Mucosa of descending colon (tissue), 3 donors: Measurements from ENCODE around the gene OR9Q1. TPM values are rescaled to one million over a fixed set of nuclear protein-coding genes. Genes with fewer than 3 reads are reported as not detected.

ENCODE experiments used
- ATAC-seq: fragments of 200-7000 bp; cut with Tn5 transposase; one replicate; pipeline ENCODE4 v1.9.1; 2020; ENCODE audit warnings: mild to moderate bottlenecking, moderate library complexity
- DNase-seq, 3 donors: peaks; one replicate each; pipeline ENCODE4 v3.0.0-alpha.2; 2020
- H3K36me3 ChIP-seq: fragments of 200-600 bp; one replicate; pipeline ENCODE4 v1.8.0; 2021; ENCODE audit warnings: low read depth, mild to moderate bottlenecking
- H3K4me1 ChIP-seq: fragments of 200-600 bp; one replicate; pipeline ENCODE4 v1.8.0; 2021; ENCODE audit warnings: low read depth, mild to moderate bottlenecking
- H3K4me3 ChIP-seq: fragments of 200-600 bp; one replicate; pipeline ENCODE4 v1.8.0; 2021; ENCODE audit warnings: mild to moderate bottlenecking
- H3K9me3 ChIP-seq: fragments of 200-600 bp; one replicate; pipeline ENCODE4 v1.8.0; 2021; ENCODE audit warnings: mild to moderate bottlenecking
- CTCF ChIP-seq: fragments of 200-600 bp; IDR thresholded peaks from one replicate; pipeline ENCODE4 v1.8.0; 2022; ENCODE audit warnings: antibody characterized with exemption, mild to moderate bottlenecking
- intact Hi-C, 2 donors: fragments of 100-400 bp; cut with DNase I in 1 of 2; cut with micrococcal nuclease in 1 of 2; formaldehyde crosslinking; loops; one replicate each; pipeline versions ENCODE4 v1.11.0 to v1.11.1; 2022; cut with DNase I, micrococcal nuclease
- total RNA-seq, 3 donors: library from RNA; stranded (reverse); fragmentation: NEBNext Ultra II Directional in 2 of 3; extraction: Animal tissue kit (Norgen Biotek cat#: 25700) in 2 of 3; gene quantifications; one replicate each; pipeline versions ENCODE4 v1.2.1 to v1.2.4, GENCODE V29; 2021 to 2023
- donor health status: DM: no; HTN: no; CAD: no; lungs with moderate emphysema.
- donor health status: DM: no; HTN: no; CAD: no.
- donor health status: DM: no; HTN: yes; CAD: no.

OR9Q1 gene
- total RNA-seq, 3 donors from 2014 or later, result not detected

GRCh38 chr11:58216476-58216875 is 192.8 kb downstream of the OR9Q1 start:
- Histone ChIP-seq H3K4me3 (no peak overlapping the region), H3K36me3 (no peaks in the 10 kb centered on the region), H3K9me3 (no peaks in the 10 kb centered on the region), H3K4me1 (no peaks in the 10 kb centered on the region)
- DNase-seq, result no peak
- intact Hi-C loops, result no loop called here
- TF ChIP-seq CTCF, result no peak
- ATAC-seq, result no peak

- Histone ChIP-seq H3K4me1 (no peaks in the 10 kb centered on the region), H3K4me3 (no peak overlapping the region), H3K9me3 (no peaks in the 10 kb centered on the region), H3K36me3 (no peaks in the 10 kb centered on the region)
- ATAC-seq (no peak), DNase-seq (no peak)
- intact Hi-C loops, result no loop called here
- TF ChIP-seq CTCF, result no peak
Measured at GRCh38 chr11:58222721-58223120, 199.0 kb downstream of the OR9Q1 start.

- TF ChIP-seq CTCF, result no peak
- no peaks in the 10 kb centered on the region for H3K36me3 ChIP-seq
- no peaks in the 10 kb centered on the region for H3K4me1 ChIP-seq
- DNase-seq (no peak), ATAC-seq (no peak)
- no peaks in the 10 kb centered on the region for H3K9me3 ChIP-seq
- intact Hi-C loops, result no loop called here
- no peak overlapping the region for H3K4me3 ChIP-seq
Measured at GRCh38 chr11:58227956-58228615, 204.4 kb downstream of the OR9Q1 start.

Other genes starting within 250 kb of the OR9Q1 start
- gene OR6Q1, start 7.1 kb downstream of the OR9Q1 start, total RNA-seq, result not detected
- not detected for gene OR9I1, start 101.6 kb downstream of the OR9Q1 start, total RNA-seq
- gene OR9Q2, start 165.2 kb downstream of the OR9Q1 start, total RNA-seq, result not detected
- not detected for gene OR1S2, start 180.3 kb downstream of the OR9Q1 start, total RNA-seq
- gene OR1S1, start 188.8 kb downstream of the OR9Q1 start, total RNA-seq, result not detected
- not detected for gene OR10Q1, start 205.0 kb downstream of the OR9Q1 start, total RNA-seq
- not detected for gene OR10W1, start 244.4 kb downstream of the OR9Q1 start, total RNA-seq